Measurements from ENCODE around the gene TMEM235.

DNA sequence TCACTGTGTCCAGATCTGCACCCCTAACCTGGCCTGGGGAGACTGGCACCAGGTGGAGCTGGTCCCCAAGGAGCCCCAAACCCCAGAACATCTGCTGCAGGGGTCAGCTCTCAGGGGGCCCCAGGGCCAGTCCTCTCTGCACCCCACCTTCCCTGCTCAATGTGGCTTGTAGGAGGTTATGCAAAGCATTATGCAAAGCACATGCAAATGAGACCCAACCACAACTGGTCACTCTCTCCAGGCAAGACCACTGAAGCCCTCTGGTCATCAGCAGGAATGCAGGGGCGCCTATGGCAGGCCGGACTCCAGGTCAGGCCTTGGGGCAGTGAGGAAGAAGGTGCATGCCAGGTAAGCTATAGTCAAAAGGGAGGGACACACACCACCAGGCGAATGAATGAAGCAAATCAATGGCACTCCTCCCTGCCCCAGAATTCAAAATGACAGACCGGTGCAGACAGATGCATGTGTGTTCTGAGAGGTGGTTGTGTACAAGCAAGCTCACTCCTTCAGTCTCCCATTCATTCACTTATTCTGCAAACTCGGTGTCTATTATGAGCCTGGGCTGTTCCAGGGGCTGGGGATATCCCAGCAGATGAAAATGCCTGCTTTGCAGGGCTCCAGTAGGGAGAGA lies 48.0 kb downstream of the TMEM235 start:
- TF ChIP-seq, protein P1, sequence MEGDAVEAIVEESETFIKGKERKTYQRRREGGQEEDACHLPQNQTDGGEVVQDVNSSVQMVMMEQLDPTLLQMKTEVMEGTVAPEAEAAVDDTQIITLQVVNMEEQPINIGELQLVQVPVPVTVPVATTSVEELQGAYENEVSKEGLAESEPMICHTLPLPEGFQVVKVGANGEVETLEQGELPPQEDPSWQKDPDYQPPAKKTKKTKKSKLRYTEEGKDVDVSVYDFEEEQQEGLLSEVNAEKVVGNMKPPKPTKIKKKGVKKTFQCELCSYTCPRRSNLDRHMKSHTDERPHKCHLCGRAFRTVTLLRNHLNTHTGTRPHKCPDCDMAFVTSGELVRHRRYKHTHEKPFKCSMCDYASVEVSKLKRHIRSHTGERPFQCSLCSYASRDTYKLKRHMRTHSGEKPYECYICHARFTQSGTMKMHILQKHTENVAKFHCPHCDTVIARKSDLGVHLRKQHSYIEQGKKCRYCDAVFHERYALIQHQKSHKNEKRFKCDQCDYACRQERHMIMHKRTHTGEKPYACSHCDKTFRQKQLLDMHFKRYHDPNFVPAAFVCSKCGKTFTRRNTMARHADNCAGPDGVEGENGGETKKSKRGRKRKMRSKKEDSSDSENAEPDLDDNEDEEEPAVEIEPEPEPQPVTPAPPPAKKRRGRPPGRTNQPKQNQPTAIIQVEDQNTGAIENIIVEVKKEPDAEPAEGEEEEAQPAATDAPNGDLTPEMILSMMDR (IDR thresholded peaks at IDR 0.05; ENCODE audit: low read depth, low read length, missing input control), result no peak
- TF ChIP-seq, protein P2, sequence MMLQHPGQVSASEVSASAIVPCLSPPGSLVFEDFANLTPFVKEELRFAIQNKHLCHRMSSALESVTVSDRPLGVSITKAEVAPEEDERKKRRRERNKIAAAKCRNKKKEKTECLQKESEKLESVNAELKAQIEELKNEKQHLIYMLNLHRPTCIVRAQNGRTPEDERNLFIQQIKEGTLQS (IDR thresholded peaks at IDR 0.05), result no peak
- TF ChIP-seq GABPA (IDR thresholded peaks at IDR 0.05 in 1 of 2, conservative IDR thresholded peaks at IDR 0.05 in 1 of 2), result no peak
- no peak for TF ChIP-seq RXRA (IDR thresholded peaks at IDR 0.05)
- no peak for TF ChIP-seq RAD21 (IDR thresholded peaks at IDR 0.05)
- TF ChIP-seq, protein P3, sequence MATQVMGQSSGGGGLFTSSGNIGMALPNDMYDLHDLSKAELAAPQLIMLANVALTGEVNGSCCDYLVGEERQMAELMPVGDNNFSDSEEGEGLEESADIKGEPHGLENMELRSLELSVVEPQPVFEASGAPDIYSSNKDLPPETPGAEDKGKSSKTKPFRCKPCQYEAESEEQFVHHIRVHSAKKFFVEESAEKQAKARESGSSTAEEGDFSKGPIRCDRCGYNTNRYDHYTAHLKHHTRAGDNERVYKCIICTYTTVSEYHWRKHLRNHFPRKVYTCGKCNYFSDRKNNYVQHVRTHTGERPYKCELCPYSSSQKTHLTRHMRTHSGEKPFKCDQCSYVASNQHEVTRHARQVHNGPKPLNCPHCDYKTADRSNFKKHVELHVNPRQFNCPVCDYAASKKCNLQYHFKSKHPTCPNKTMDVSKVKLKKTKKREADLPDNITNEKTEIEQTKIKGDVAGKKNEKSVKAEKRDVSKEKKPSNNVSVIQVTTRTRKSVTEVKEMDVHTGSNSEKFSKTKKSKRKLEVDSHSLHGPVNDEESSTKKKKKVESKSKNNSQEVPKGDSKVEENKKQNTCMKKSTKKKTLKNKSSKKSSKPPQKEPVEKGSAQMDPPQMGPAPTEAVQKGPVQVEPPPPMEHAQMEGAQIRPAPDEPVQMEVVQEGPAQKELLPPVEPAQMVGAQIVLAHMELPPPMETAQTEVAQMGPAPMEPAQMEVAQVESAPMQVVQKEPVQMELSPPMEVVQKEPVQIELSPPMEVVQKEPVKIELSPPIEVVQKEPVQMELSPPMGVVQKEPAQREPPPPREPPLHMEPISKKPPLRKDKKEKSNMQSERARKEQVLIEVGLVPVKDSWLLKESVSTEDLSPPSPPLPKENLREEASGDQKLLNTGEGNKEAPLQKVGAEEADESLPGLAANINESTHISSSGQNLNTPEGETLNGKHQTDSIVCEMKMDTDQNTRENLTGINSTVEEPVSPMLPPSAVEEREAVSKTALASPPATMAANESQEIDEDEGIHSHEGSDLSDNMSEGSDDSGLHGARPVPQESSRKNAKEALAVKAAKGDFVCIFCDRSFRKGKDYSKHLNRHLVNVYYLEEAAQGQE (IDR thresholded peaks at IDR 0.05), result no peak
- TF ChIP-seq EGR1 (IDR thresholded peaks at IDR 0.05; ENCODE audit: low read depth in 2 of 2), result no peak
- no peak for TF ChIP-seq NR2F2 (IDR thresholded peaks at IDR 0.05)
- TF ChIP-seq FOXA1 (IDR thresholded peaks at IDR 0.05), result no peak
- TF ChIP-seq YY1 (IDR thresholded peaks at IDR 0.05), result no peak
- TF ChIP-seq, protein P4, sequence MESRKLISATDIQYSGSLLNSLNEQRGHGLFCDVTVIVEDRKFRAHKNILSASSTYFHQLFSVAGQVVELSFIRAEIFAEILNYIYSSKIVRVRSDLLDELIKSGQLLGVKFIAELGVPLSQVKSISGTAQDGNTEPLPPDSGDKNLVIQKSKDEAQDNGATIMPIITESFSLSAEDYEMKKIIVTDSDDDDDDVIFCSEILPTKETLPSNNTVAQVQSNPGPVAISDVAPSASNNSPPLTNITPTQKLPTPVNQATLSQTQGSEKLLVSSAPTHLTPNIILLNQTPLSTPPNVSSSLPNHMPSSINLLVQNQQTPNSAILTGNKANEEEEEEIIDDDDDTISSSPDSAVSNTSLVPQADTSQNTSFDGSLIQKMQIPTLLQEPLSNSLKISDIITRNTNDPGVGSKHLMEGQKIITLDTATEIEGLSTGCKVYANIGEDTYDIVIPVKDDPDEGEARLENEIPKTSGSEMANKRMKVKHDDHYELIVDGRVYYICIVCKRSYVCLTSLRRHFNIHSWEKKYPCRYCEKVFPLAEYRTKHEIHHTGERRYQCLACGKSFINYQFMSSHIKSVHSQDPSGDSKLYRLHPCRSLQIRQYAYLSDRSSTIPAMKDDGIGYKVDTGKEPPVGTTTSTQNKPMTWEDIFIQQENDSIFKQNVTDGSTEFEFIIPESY (IDR thresholded peaks at IDR 0.05), result no peak
- TF ChIP-seq SP1 (IDR thresholded peaks at IDR 0.05), result no peak
- no peak for TF ChIP-seq JUND (IDR thresholded peaks at IDR 0.05)

All from liver (tissue), 3 donors.